HG02938 (cell line): Measurements from ENCODE around the gene SPRED1.
A peak's percentile ranks its signal among the peaks of the same experiment; 100 is the strongest.

Experiments
- ATAC-seq: cut with Tn5 transposase; IDR thresholded peaks from one replicate; pipeline ENCODE4 v1.9.1; 2021; ENCODE audit warnings: mild to moderate bottlenecking, moderate library complexity; ENCODE audit not compliant: unreplicated experiment

SPRED1 gene

DNA sequence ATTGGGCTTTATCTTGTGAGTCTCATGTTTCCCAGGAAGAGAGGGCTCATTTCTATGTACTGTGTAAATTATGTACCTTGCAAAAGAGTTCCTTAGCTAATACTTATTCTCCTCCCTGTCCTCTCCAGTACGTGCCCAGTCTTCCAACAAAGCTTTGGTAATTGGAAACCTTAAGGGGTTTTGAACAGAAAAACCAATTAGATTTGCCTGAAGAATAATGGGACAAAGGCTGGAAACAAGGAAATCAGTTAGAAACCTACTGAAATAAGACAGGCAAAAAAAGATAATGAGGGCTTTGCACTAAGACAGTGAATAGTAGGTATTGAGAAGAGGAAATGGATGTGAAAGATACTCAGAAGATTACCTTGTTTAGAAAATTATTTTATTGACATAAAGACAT, 82.5 kb downstream of the SPRED1 start:
- ATAC-seq, result no peak

DNA sequence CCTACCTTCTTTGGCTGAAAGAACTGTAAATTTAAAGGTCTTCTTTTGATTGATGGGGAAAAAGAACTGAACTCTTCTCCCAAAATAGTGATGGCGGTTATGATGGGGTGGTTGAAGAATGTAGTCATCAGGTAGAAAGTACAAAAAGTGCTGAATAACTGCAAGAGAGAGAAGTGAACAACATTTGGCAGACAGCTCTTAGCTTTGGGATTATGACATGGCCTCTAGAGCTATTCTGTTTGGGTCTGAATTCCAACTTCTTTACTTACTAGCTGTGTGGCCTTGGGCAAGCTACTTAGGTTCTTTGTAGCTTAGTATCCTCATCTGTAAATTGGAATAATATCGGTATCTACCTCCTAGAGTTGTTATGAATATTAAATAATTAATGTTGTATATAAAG, 91.7 kb downstream of the SPRED1 start:
- ATAC-seq, result no peak

DNA sequence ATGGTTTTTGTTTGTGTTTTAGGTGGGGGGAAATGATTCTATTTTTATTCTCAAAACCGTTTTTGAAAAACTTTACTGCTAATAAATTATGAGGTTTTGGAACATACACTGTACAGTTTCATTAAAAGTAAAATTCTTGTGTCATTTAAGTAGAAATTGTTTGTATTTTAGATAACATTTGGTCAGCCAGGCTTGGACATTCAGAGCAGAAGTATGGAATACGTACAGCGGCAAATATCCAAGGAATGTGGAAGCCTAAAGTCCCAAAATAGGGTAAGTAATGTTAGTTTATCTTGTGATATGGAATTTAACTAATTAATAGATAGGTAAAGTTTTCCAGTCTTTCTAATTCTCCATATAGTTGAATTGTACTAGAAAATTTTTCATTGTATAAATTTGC, 96.6 kb downstream of the SPRED1 start:
- ATAC-seq, result no peak

DNA sequence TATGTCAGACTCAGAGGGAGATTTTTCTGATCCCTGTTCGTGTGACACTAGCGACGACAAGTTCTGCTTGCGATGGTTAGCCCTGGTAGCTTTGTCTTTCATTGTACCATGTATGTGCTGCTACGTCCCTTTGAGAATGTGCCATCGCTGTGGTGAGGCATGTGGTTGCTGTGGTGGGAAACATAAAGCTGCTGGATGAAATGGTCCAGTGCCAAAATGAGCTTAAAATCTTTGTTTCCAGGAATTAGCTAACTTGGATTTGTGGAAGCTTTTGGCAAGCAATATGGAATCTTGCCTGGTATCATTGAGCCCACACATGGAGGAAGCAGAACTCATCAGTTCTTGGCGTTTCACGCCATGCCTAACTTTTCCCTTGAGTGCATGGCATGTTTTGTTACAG, 98.8 kb downstream of the SPRED1 start:
- no peak for ATAC-seq

DNA sequence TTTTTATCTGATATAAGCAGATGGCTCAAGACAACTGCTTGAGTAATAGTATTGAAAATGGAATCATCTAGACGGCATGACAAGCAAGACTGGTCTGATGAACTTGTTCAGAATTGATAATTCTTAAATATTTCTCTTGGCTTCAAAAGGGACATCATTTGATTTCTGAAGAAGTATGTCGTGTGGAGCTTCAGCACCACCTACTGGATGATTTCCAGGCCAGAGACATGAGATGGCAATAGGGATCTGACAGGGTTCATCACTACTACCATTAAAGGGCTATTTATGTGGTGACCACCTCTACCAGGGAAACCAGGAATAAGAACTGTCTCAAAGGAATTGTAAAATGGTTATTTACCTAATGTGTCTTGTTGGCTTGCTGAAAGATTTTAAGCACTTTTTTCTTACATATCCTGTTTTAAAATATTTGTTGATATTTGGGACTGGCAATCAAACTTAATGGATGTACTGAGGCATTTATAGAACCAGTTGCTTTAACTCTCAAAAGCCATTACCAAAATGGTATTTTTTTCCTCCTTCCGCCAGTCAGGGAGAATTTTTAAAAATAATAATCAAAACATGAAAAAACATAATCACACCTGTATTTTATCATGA, 101.8 kb downstream of the SPRED1 start:
- ATAC-seq, result peak; percentile 56

DNA sequence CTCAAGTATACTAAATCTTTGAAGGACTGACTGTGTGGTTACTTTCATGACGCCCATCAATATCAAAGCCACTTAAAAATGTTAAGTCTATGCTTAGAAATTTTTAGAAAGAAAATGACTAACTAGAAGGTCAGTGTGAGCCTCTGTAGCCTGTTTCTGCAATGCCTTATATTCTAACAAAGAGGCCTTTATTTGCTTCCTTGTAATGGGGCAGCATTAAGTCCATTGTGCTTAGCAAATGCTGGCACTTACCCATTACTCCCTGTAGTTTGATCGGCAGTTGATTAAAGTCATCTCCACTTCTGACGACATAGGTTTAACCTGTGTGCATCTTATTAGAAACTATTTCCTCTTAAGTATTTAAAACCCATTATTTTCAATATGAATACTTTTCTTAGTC, 109.7 kb downstream of the SPRED1 start:
- ATAC-seq, result no peak

DNA sequence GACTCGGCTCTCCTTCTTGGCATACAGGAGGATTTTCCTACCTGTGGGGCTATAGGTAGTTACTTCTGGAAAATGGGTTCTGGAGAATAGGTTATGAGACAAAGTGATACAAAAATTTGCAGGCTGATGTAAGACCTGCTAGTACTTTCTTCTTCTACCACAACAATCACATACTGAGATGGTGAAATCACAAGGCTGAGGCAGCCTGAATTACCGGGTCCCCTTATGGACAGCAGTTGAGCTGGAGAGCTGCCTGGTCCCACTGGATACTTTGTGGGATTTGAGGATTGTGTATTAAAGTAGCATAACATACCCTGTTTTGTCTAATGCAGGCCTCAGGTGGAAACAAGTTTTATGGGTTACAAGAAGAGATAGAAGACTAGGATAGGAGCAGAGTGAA, 114.8 kb downstream of the SPRED1 start:
- no peak for ATAC-seq

DNA sequence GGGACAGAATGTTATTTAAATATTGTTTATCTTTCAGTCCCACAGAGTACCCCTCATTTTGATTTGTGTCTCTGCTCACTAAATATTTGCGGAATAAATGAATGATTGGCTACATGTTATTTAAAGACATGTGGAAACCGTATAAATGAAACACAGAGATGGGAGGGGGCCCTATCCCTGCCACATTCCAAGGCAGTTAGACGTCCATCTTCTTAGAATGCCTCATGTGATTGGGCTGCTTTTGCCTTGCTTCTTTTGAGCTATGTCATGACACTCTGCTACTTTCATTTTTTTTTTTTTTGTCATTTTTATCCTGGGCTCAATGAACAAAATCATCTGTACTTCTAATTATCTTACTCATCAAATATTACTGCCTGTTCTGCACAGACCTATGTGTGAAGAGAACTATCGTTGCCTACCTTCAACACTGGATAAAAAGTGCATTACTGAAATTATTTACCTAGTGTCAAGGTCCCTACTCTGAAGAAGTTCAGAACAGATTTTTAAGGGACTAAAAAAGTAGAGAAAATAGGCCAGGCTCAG, 117.4 kb downstream of the SPRED1 start:
- no peak for ATAC-seq

DNA sequence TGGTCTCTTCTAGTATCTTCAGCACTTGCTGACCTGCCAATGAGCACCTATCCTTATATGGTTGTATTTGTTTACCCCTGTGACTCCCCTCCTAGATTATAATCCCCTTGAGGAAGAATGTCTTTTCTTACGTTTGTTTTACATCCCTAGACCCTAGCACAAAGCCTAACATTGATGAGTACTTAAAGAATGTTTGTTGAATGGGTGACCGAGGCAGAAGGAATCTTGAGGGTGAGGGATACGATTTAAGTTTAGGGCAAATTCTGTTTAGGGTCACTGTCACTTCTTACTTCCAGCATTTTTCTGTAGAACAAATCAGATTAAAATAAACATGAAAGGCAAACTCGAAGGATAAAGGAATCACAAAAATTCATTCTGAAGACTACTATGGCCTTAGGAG, 120.4 kb downstream of the SPRED1 start:
- ATAC-seq, result no peak

DNA sequence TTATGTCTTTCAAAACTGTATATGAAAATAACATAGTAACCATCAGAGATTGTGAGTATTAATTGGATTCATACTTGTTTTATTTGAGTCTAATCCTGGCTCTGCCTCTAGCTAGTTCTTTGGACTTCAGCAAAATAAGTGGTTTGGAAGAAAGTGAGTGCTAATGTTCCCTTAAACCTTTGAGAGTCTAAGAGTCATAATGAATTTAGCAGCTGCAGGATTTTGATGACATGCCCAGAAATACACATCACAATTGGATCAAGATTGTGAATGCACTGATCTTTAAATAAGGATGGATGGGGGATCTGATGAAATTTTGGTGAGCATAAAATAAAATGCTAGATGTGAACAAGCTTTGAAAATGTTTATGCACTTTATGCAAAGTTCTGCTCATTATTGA, 121.4 kb downstream of the SPRED1 start:
- ATAC-seq, result no peak

DNA sequence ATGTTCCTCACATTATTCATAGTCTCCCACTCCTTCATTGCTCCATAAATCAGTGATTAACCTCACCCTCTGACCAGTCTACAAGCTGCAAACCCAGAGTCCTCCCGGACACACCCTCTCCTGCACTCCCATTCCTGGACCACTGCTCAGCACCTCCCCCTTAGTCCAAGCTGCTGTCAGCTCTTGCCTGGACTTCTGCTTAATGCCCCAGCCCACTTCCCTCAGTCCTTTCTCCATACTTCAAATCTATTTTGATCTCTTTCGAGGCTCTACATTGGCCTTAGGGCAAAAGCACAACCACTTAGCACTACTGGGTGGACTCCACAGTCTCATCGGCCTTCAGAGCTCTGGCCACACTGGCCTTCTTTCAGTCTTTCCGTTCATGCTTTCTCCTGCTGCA, 121.9 kb downstream of the SPRED1 start:
- ATAC-seq, result no peak

DNA sequence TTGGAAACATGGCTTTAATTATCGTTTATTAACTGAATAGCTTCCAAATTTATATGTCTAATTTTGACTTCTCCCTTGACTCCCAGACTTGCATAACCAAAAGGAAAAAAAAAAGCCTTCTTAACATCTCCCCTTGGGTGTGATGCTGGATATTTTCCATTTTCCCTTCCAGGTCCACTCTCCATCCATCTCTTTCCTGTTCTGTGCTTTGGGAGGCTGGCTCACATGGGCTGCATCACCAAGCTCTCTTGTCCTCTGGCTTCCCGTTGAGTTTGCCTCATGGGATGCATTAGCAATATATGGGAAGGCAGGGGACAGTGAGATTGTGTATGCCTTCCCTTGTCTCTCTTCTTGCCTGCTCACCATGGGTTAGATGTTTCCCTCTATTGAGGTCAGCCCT, 123.4 kb downstream of the SPRED1 start:
- ATAC-seq, result no peak

DNA sequence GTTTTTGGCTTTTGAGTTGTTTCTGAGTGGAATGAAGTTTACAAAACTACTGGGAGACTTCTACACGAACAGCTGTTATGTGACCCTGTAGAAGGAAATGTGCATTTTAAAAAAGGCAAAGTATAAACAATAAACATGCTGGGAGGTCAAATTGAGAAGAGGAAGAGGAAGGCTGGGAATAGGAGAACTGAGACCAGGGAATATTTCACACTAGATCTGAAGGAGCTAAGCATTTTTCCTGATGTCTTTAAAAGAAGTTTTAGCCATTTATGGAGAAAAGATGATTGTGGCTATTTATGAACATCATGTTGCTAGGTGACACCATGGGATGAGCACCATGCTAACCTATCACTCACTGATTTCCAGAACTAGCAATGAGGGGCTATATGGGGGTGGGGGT, 125.0 kb downstream of the SPRED1 start:
- ATAC-seq, result no peak

DNA sequence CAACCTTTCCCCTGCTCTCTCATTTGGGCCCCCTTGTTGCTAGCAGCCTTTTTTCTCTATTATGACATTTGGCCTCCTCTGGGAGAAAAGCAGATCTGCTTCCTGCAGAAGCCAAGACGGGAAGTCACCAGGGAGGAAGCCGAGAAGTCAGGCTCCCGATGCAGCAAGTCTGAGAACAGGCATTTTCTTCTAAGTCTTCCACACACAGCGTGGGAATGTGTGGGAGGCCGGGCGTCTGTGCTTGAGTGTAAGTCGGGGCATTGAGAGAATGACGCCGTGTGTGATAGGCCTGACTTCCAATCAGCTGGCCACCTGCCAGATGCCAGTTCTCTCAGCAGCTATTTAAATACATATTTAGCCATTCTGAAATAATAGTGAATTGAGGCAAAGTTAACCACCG, 125.5 kb downstream of the SPRED1 start:
- no peak for ATAC-seq

DNA sequence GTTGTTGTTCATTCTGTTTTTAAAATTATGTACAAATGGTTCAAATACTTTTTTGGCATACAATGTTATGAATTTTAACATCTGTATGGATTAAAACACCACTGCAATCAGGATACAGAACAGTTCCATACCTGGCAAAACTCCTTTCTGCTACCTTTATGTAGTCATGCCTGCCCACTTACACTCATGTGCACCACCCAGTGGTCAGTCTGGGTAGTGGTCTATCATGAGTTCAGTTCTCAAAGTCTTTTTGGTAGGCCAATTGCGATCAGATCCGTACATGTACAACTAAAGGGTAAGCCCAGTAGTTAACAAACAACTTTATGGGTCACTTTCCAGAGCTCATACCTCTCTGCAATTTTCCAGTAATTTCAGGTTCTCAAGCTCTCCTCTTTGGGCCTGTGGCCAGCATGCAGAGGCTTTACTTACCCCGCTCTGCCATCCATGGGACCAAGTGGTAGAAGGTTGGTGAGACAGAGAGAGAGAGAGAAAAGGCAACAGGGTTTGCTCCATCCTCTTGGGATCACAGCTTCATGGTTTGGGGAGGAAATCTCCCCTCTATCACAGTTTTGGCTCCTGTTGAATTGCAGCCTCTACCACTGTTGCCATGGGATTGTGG, 137.4 kb downstream of the SPRED1 start:
- ATAC-seq, result peak; percentile 72

DNA sequence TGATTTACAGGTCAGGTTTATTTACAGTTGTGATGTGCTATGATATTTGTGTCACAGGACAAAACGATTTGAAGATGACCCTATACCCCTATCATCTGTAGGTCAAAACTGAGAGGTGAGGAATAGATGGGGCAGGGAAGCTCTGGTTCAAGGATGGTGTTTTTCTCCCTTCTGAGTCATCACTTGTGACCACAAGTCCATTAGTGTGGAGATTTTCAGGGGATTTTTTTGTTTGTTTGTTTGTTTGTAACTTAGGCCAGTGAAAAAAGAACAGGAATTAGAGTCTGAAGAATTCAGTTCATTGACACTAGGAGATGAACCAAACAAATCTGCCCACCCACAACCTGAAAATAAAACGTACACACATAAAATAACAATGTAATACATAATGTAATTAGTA, 138.6 kb downstream of the SPRED1 start:
- ATAC-seq, result no peak

DNA sequence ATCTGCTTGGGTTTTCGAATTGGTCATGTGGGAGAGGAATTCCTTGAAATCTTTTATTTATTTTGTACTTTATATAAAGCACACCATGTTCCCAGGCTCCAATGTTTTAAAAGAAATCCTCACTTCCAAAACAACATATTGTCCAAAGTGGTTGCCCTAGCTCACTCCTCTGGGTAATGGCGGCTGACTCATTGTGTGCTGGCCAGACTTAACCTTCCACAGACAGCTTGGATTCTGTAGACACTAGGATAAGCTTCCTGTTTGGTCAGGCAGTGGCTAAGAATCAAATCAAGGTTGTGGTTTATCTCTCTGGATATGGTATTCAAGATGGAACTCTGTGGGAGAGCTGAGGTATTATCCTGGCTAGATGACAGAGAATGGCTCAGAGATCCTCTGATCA, 145.5 kb downstream of the SPRED1 start:
- ATAC-seq, result no peak

DNA sequence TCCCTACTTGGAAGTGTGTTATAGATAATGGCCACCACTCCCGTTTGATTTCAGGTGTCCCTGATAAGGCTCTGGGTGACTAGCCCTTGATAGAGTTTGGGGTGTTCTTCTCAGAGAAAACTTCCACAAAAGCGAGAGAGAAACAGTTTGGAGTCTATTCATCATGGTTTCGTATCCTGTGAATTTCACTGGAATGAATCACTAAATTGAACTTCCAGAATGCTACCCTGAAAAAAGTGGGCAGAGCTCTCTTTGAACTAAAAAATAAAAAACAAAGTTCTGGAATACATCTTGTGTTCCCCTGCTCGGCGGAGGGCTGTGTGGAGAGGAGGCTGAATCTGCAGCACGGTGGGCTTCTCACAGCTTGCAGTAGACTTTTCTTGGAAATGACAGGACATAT, 148.5 kb downstream of the SPRED1 start:
- no peak for ATAC-seq

DNA sequence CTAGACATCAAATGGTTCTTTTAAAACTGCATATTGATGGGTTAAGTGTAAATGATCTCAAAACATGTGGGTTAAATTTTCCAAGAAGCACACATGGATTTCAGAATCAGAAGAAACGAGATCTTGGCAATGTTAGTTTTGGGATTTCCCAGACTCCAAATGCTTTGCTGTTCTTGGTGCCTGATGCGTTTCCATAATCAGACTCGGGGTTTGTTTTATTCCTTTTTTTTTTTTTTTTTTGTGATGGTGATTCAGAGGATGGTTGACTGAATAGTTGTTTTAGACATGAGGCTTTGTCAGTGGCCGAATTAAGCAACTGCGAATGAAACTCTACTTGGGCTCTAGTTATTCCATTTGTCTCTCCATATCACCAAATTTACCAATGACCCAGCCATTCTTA, 149.1 kb downstream of the SPRED1 start:
- ATAC-seq, result no peak

DNA sequence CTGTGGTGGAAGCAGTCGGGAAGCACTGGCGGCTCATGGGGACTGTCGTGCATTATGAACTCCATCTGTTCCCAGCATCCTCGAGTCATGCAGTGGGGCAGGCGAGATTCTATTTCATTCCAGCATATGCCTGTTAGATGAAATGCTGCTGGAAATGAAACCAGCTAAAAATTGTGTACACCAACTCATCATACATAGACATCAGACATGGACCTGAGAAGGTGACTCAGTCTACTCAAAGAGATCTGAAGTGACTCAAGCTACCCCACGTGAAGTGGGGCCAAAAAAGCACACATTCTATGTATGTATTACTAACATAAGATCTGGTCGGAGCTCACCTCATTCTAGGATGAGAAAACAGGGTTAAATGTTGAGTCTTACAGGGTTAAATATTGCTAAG, 153.8 kb downstream of the SPRED1 start:
- no peak for ATAC-seq
